ENCODE measurements around the gene FBXW11.

DNA sequence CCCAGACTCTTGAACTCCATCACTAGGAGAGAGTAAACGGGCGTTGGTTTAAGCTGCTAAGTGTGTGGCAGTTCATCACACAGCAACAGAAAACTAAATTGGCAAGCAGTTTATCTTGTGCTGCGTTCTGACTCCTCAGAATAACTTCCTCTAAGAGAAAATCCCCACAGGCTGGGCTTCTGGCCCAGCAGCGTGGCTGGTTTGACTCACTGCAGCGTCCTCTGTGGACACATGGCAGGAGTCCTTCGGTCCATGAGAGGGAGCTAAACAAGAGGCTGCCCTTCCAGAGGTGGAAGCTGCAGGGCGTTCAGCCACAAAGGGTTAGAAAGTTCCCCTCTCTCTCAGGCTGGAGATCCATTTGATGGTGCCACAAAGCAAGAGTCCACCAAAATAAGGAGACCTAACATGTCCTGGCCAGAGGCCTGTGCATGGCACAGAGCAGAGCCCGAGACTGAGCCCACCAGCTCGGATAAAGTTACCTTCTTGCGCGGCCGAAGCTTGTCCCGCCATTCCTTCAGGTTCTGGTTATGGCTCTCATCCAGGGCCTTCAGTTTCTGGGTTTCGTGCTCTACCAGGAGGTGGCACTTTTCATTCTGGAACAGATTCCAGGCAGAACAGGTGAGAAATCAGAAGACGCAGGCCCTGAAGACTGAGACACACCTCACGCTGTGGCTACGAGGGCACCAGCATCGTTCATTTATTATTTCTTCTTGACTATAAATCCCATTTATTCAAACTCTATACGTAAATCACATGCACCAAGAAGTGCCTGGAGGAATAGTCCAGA, 46.2 kb upstream of the FBXW11 start:
- TF ChIP-seq, protein P1, sequence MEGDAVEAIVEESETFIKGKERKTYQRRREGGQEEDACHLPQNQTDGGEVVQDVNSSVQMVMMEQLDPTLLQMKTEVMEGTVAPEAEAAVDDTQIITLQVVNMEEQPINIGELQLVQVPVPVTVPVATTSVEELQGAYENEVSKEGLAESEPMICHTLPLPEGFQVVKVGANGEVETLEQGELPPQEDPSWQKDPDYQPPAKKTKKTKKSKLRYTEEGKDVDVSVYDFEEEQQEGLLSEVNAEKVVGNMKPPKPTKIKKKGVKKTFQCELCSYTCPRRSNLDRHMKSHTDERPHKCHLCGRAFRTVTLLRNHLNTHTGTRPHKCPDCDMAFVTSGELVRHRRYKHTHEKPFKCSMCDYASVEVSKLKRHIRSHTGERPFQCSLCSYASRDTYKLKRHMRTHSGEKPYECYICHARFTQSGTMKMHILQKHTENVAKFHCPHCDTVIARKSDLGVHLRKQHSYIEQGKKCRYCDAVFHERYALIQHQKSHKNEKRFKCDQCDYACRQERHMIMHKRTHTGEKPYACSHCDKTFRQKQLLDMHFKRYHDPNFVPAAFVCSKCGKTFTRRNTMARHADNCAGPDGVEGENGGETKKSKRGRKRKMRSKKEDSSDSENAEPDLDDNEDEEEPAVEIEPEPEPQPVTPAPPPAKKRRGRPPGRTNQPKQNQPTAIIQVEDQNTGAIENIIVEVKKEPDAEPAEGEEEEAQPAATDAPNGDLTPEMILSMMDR (conservative IDR thresholded peaks at IDR 0.05): no peak
- TF ChIP-seq EZH2 (IDR thresholded peaks at IDR 0.05; ENCODE audit: low read depth): no peak
